Ureter (tissue), 1 donor: Measurements from ENCODE around the gene ULK1. TPM values are rescaled to one million over a fixed set of nuclear protein-coding genes. Genes with fewer than 3 reads are reported as not detected.

Experiments
- DNase-seq: peaks from one replicate; pipeline ENCODE4 v3.0.0-alpha.2; 2020; ENCODE audit warnings: low spot score
- total RNA-seq: library from RNA; stranded (reverse); gene quantifications from one replicate; pipeline ENCODE4 v1.2.4, GENCODE V29; 2023
- donor health status: DM: yes; HTN: yes; CAD: no.

ULK1 gene
- 31.8 TPM for total RNA-seq

DNA sequence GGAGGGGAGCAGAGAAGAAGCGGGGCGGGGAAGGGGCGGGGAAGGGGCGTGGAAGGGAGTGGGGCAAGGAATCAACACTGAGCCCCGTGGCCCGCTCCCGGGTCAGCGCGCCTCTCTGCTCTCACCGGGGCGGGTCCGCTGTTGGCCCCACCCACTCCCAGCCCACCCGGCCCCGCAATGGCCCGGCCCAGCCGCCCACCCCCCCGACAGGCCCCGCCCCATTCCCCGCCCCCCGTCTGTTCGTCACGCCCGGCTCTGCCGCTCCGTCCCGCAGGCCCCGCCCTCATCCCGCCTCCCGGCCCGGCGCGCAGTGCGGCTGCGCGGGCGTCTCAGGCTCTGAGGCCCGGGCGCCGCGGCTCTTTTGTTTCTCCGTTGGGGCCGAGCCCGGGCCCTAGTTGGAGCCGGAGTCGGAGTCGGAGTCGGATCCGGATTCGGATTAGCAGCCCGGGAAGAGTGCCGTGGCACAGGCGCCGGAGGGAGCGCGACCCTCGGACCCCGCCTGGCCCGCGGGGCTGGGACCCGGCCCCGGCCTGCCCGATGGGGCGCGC is at the start of gene ULK1:
Gene ULK1, plus strand, starts transcription at position 310 of the 548 bp plus-strand sequence. CDS start 380 bp downstream, outside the sequence.
- peak; percentile 91 for DNase-seq

DNA sequence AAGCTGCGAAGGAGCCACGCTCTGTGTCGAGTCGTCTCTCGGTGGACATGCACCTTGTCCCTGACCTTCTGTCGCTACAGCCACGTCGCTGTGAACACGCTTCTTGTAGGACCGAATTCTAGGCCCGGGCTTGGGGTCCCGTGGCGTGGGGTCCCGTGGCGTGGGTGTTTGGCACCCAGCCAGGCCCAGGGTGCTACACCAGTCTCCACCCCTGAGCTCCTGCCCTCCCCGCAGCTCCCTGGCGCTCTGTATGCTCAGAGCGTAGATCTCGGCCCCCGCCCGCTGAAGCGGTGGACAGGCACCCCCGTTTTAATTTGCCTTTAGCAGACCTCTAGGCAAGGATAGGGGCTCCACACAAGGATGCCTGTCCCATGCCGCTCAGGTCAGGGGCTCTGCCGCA is 49.8 kb upstream of the ULK1 start:
- DNase-seq = no peak

DNA sequence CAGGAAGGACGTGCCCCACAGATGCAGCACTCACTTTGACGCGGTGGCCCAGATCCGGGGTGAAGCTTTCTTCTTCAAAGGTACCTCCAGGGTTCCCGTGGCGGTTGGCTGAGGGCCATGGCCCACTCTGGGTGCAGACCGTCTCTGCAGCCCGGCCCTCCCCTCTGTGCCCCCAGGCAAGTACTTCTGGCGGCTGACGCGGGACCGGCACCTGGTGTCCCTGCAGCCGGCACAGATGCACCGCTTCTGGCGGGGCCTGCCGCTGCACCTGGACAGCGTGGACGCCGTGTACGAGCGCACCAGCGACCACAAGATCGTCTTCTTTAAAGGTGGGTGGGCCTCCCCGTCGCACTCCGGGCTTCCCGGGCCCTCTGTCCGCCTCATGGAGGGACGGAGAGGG is 49.3 kb upstream of the ULK1 start:
- DNase-seq = no peak

DNA sequence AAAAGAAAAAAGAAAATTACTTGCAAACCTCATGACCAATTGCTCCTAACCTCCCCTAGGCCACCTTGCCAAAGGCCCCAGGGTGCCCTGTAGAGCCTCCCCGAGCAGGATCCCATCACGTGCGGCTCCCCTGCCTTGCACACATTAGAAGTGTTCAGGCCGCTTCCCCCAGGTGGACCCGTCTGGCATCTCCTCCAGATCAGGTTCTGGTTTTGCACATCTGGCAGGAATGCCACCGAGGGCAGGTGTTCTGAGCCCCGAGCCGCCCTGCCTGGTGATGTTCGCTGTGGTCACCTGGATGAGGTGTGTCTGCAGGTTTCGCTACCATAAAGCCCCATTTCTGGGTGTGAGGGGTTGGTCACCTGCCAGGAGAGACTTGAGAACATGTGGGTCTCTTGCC is 47.0 kb upstream of the ULK1 start:
- DNase-seq = no peak

DNA sequence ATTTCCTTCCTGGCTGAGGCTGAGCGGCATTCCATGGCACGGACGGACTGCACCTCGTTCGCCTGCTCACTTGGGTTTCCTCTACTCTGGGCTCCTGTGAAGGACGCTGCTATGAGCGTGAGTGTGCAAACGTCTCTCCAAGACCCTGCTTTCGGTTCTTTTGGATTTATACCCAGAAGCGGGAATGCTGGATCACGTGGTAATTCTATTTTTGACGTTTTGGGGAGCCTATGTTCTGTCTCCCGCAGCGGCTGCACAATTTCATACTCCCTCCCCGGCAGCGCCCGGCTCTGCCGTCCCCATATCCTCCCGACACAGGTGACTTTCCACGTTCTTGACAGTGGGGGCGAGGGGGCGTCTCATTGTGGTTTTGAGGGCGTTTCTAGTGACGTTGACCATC is 45.7 kb upstream of the ULK1 start:
- no peak for DNase-seq

DNA sequence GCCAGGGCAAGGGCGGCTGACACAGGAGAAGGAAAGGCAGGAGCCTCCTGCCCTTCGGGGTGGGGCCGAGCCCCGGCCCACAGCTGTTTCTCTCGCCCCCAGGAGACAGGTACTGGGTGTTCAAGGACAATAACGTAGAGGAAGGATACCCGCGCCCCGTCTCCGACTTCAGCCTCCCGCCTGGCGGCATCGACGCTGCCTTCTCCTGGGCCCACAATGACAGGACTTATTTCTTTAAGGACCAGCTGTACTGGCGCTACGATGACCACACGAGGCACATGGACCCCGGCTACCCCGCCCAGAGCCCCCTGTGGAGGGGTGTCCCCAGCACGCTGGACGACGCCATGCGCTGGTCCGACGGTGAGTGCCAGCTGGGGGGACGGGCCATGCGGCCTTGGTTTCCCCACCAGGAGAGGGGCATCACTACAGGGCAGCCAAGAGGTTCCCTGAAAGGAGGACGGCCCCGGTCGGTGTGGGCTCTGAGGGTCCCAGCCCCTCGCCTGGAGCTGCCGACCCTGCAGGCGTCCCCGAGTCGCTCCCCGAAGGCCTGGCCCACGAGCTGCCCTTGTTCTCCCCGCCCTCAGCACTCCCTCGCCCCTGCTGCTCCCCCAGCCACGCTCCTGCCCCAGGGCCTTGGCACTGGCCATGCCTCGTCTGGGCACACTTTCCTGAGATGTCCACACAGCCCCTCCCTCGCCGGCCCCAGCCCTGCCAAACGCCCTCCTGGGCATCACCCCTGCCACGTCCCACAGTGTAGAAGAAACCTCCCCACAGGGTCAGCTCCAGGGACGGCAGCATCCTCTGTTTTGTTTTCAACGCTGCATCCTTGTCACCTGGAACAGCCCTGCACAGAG is 44.5 kb upstream of the ULK1 start:
- no peak for DNase-seq

DNA sequence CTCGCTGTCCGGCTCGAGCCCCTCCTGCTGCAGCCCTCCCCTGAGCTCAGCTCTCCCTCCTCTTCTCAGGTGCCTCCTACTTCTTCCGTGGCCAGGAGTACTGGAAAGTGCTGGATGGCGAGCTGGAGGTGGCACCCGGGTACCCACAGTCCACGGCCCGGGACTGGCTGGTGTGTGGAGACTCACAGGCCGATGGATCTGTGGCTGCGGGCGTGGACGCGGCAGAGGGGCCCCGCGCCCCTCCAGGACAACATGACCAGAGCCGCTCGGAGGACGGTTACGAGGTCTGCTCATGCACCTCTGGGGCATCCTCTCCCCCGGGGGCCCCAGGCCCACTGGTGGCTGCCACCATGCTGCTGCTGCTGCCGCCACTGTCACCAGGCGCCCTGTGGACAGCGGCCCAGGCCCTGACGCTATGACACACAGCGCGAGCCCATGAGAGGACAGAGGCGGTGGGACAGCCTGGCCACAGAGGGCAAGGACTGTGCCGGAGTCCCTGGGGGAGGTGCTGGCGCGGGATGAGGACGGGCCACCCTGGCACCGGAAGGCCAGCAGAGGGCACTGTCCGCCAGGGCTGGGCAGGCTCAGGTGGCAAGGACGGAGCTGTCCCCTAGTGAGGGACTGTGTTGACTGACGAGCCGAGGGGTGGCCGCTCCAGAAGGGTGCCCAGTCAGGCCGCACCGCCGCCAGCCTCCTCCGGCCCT is 43.4 kb upstream of the ULK1 start:
- no peak for DNase-seq

DNA sequence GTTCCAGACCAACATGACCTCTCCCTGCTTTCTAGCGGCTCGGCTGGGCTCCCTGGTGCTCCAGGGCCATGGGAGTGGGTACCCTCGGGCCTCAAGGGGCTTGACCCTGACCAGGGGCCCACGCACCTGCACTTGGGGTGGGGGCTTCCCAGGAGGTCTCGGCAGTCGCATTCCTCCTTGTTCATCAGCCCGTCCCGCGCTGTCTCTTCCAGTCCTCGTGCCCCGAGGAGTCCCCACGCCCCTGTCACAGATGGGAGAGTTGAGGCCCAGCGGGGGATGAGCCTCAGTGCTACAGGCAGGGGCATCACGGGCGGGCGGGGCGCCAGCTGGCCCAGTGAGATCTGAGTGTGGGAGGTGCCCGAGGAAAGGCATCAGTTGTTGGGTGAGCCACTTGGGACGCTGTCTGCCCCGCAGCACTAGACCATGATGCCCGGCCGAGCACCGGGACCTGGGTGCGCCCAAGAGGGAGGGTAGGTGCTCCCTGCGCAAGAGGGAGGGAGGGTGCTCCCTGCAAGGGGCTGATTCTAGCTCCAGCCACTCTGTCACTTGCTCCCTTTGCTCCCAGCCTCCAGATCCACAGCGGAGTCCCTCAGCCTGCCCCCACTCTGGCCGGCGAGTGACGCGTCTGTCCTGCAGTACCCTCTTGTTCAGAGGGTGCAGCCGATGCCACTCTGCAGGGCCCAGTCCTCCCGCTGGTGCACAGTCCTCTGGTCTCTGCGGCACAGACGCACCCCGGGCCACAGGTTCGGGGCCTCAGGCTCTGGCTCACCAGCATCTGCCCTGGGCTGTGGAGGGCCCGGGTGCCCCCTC is 42.5 kb upstream of the ULK1 start:
- no peak for DNase-seq

DNA sequence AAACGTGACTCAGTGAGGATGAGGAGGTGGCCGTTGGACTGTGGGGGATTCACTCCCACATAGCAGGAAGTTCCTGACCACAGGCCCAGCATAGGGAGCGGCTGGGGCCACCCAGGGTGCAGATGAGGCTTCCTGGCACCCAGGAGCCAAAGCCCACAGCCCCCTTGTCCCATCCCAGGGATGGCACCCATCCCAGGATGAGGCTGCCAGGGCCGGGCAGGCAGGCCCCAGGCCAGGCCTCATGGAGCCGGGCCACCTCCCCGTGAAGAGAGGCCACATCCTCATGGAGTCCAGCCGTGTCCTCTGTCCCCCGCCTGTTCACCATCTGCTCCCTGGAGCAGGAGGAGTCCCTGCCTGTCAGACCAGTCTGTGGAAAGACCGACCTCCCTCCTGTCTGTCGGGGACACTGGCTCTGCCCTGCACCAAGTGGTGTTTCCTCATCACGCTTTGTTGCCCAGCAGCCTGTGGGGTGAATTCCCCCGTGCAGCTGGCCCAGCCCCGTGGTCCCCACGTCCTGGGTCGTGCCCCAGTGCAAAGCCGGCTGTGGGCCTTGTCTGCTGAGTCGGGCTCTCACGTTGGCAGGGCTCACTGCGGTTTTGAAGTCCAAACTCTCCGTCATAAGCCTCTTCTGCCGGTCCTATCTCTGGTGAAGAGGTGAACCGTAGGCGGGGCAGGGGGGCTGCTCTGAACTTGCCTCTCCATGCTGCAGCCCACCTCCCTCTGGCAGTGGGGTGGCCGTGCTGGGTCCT is 41.7 kb upstream of the ULK1 start:
- DNase-seq = no peak

DNA sequence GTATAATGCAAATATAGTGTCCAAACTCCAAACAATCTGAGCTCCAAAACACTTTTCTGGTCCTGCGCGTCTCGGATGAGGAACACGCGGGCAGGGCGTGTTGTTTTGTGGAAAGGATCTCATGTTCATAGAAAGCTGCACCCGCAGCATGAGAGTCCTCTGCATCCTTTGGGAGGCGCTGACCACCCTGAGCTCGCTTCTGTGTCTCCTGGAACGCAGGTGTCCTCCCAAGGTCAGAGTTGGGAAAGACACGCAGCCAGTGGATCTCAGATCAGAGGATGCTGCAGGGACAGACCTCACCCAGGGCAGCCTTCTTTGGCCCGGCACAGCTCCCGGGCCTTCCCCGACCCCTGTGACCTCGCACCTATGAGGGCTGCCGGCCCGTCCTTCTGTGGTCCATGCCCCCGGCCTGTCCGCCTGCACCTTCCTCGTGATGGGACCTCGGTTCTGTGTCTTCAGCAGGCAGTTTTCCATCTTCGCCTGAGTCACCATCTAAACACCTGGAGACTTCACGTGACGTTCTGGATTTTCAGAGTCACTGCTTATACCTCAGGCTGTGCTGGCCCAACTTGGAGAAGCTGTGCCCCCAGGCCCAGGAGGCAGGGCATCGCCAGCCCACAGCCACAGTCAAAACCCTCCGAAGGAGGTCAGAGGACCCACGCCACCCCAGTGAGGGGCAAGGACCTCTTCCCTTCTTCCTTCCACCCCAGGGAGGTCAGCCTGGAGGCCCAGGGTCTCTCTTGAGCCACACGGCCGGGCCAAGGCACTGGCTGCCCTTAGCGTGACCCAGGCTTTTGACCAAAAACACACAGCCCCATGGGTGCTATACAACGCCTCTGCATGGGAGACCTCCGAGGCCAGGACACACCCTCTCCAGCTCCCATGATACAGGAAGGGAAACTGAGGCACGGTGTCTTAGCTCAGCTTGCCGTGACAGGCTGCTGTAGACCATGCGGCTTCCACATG is 40.3 kb upstream of the ULK1 start:
- no peak for DNase-seq

DNA sequence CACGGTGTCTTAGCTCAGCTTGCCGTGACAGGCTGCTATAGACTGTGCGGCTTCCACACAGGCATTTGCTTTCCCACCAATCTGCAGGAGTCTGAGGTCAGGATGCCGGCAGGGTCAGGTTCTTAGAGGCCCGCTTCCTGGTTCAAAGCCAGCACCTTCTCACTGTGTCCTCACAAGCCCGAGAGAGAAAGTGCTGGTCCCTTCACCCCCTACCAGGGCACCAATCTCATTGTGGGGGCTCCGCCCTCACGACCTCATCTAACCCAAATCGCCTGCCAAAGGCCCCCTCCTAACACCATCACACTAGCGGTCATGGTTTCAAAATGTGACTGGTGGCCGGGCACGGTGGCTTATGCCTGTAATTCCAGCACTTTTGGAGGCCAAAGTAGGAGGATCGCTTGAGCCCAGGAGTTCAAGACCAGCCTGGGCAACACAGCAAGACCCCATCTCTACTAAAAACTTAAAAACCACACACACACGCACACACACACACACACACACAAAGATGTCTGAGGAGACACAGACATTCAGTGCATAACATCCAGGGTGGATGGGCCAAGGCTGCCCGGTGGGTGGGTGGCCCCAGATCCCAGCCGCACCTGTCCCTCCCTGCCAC is 39.5 kb upstream of the ULK1 start:
- DNase-seq = no peak

DNA sequence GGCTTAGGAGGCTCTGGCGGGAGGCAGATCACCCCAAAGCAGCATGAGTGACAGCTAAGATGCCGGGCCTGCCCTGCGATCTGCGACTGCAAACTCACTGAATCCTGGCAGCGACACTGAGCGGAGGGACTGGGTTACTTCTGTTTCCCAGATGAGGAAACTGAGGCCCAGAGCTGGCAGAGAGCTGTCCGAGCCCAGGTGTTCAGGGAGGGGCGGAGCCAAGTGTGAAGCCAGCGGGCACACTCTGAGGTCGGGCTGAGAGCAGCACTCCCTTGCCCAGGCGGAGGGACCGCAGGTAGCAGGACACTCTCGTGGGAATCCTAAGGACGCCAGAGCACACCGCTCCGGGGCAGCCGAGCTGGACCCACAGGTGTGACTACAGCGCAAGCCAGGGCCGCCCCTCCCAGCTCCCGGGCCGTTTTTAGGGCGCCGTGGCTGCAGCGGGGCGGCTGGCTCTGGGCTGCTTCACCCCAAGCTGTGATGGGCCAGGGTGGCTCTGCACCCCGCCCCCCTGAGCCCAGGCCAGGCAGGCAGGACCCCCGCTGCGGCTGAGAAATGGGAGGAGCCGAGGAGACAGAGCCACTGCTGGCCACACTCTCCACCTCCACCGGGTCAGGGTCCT is 38.8 kb upstream of the ULK1 start:
- no peak for DNase-seq

DNA sequence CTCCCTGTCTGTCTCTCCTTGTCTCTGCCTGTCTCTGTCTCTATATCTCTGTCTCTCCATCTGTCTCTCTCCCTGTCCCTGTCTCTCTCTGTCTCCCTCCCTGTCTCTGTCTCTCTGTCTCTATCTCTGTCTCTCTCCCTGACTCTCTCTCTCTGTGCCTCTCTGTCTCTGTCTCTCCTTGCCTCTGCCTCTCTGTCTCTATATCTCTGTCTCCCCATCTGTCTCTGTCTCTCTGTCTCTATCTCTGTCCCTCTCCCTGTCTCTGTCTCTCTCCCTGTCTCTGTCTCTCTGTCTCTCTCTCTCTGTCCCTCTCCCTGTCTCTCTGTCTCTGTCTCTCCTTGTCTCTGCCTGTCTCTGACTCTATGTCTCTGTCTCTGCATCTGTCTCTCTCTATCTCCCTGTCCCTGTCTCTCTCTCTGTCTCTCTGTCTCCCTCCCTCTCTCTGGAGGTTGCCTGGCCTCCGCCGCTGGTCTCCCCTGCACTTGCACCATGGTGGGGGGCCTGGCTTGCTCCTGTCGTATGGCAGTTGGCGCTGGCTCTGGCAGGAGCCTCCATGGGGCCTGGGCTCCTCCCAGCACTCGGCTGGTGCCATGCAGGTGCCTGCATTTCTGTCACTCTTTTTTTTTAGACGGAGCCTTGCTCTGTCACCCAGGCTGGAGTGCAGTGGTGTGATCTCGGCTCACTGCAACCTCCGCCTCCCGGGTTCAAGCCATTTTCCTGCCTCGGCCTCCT is 37.9 kb upstream of the ULK1 start:
- DNase-seq = no peak

DNA sequence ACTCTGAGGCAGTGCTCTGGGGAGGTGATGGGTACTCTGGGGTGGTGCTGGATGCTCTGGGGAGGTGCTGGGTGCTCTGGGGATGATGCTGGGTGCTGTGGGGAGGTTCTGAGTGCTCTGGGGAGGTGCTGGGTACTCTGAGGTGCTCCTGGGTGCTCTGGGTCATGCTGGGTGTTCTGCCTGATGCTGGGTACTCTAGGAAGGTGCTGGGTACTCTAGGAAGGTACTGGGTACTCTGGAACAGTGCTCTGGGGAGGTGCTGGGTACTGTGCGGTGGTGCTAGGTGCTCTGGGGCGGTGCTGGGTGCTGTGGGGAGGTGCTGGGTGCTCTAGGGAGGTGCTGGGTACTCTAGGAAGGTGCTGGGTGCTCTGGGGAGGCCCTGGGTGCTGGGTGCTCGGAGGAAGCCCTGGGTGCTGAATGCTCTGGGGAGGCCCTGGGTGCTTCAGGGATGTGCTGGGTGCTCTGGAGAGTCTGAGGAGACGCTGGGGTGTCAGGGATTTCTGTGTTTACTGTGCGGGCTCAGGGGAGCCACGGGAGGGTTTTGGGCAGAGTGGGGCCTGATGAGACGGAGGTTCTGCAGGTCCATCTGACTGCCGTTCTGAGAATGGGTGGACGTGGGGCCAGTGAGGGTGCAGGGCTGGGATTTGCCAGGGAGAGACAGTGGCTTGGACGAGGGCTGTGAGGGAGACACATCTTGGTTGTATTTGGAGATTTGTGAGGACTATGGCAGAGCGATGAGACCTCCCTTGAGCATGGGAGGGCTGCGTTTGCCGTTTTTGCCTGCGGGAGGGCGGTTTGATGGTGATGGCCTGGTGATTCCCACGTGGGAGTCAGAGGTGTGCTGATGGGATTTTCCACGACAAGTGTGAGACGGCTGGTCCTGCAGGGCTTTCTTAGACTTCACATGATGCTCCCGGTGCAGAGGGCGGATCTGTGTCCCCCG is 36.2 kb upstream of the ULK1 start:
- no peak for DNase-seq

DNA sequence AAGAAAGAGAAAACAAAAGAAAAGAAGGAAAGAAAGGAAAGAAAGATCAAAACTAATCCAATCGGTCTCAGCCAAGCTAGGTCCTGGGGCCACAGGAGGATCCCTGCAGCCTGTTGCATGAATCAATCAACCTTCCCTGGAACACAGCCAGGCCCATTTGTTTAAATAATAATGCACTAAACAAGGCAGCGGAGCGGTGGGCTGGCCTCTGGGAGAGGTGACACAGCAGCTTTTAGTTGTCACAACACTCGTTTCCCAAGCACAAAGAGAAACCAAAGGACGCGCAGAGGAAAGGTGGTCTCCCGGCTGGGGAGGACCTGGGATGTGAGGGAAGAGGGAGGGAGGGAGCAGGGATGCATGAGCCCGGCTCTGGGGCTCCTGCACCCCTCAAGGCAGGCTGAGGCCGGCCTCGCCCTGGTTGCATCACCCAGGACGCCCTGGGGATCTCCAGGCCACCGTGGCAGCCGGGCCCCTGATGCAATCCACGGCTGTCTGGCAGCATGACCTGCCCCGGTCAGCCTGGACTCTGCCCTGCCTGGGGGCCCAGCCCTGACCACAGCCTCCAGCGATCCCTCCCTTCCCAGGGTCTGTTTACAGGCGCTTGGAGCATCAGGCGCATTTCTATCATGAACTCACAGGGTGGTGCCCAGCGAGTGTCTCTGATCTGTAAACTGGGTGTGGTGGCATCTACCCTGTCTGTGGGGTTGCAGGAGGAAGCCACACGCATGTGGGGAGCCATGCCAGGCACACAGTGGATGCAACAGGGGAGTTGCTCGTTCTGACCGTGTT is 33.8 kb upstream of the ULK1 start:
- peak; percentile 60 for DNase-seq

DNA sequence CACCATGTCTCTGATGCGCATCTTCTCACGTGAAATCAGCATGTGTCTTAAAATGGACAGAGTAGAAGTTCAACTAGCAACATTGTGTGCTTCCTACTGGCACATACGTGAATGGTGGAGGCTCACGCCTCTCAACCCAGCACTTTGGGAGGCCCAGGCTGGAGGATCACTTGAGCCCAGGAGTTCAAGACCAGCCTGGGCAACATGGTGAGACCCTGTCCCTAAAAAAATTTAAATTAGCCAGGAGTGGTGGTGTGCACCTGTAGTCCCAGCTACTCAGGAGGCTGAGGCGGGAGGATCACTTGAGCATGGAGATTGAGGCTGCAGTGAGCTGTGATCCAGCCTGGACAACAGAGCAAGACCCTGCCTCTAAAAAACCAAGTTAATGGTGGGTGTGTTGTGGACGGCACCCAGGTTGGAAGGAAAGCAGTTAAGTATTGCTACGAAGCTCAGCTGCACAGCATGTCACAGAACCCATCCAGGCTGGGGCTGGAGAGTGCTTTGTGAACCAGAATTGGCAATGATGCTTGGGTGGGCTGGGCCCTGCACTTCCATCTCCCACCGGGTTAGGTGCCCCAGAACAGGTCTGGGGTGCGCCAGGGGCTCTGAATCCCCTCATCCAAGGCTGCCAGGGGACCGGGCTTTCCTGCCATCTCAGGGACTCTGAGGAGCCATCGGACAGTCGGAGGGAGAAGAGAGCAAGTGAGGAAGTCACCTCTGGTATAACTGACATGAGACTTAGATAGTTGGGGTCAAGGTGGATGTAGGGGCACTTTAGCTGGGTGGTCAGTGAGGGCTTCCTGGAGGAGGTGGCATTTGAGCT is 33.0 kb upstream of the ULK1 start:
- DNase-seq = no peak
